GM23248 (cell line): ENCODE data around the gene CEP112. TPM values are rescaled to one million over a fixed set of nuclear protein-coding genes. Genes with fewer than 3 reads are reported as not detected.

ENCODE experiments used
- DNase-seq: peaks from one replicate; pipeline ENCODE4 v3.0.0-alpha.2; 2015
- H2AFZ ChIP-seq: fragments of 200-600 bp; sonication (generic); 2 replicates; pipeline ENCODE4 v1.6.1; 2016; ENCODE audit warnings: antibody characterized with exemption
- H3F3A ChIP-seq: fragments of 200-600 bp; sonication (generic); 2 replicates; pipeline ENCODE4 v1.6.1; 2016; ENCODE audit warnings: mild to moderate bottlenecking, antibody characterized with exemption, mixed run types; ENCODE audit not compliant: insufficient read depth
- H3K27ac ChIP-seq: fragments of 200-600 bp; sonication (generic); 2 replicates; pipeline ENCODE4 v1.5.1; 2016; ENCODE audit warnings: mild to moderate bottlenecking
- H3K27me3 ChIP-seq: fragments of 200-600 bp; sonication (generic); replicated peaks from 2 replicates; pipeline ENCODE4 v1.6.1; 2016; ENCODE audit warnings: mild to moderate bottlenecking; ENCODE audit not compliant: insufficient read depth
- H3K36me3 ChIP-seq: fragments of 200-600 bp; sonication (generic); 2 replicates; pipeline ENCODE4 v1.6.1; 2016; ENCODE audit warnings: low read depth, mild to moderate bottlenecking
- H3K4me1 ChIP-seq: fragments of 200-600 bp; sonication (generic); 2 replicates; pipeline ENCODE4 v1.6.1; 2016; ENCODE audit warnings: mild to moderate bottlenecking; ENCODE audit not compliant: insufficient read depth
- H3K4me2 ChIP-seq: fragments of 200-600 bp; sonication (generic); one replicate; pipeline ENCODE4 v1.6.1; 2016; ENCODE audit warnings: mild to moderate bottlenecking; ENCODE audit not compliant: unreplicated experiment
- H3K4me3 ChIP-seq: fragments of 200-600 bp; sonication (generic); 2 replicates; pipeline ENCODE4 v1.5.1; 2016; ENCODE audit warnings: mild to moderate bottlenecking
- H3K79me2 ChIP-seq: fragments of 200-600 bp; sonication (generic); 2 replicates; pipeline ENCODE4 v1.6.1; 2016; ENCODE audit warnings: mild to moderate bottlenecking; ENCODE audit not compliant: insufficient read depth
- H3K9ac ChIP-seq: fragments of 200-600 bp; sonication (generic); 2 replicates; pipeline ENCODE4 v1.6.1; 2016; ENCODE audit warnings: mild to moderate bottlenecking
- H3K9me2 ChIP-seq: fragments of 200-600 bp; sonication (generic); 2 replicates; pipeline ENCODE4 v1.6.1; 2016; ENCODE audit warnings: mixed run types, mild to moderate bottlenecking, moderate library complexity; ENCODE audit not compliant: insufficient read depth
- H3K9me3 ChIP-seq: fragments of 200-600 bp; sonication (generic); one replicate; pipeline ENCODE4 v1.6.1; 2017; ENCODE audit warnings: low read depth
- H4K20me1 ChIP-seq: fragments of 200-600 bp; sonication (generic); 2 replicates; pipeline ENCODE4 v1.6.0; 2016; ENCODE audit not compliant: insufficient read depth
- EZH2 ChIP-seq: fragments of 200-600 bp; sonication (generic); IDR thresholded peaks from 2 replicates; pipeline ENCODE4 v1.6.1; 2018; ENCODE audit warnings: antibody characterized with exemption, mild to moderate bottlenecking; ENCODE audit not compliant: insufficient read depth, poor library complexity, severe bottlenecking
- EZH2phosphoT487 ChIP-seq: fragments of 200-600 bp; sonication (generic); IDR thresholded peaks from 2 replicates; pipeline ENCODE4 v1.6.1; 2018; ENCODE audit warnings: antibody characterized with exemption, moderate library complexity, mild to moderate bottlenecking, low read depth; ENCODE audit not compliant: insufficient read depth
- WGBS, 2 experiments: methylation state at CpG; one replicate each; pipeline ENCODE4 v1.1.6; 2015 to 2017; ENCODE audit warnings: low lambda C conversion rate in 2 of 2, low coverage in 1 of 2; ENCODE audit errors: missing lambda C conversion rate in 2 of 2; 5-methylcytosine and 5-hydroxymethylcytosine counted together
- in situ Hi-C: fragments of 300-500 bp; cut with MboI; formaldehyde crosslinking; loops from 2 replicates; pipeline ENCODE4 v1.15.0; 2020
- polyA plus RNA-seq: library from polyadenylated mRNA; unstranded; fragments of >200 nt; fragmentation: Nextera tagmentation; extraction: Ambion mirVana; gene quantifications from 2 replicates; pipeline ENCODE4 v1.2.1, GENCODE V29; 2016
- total RNA-seq: library from RNA; depleted of rRNA; stranded (reverse); fragments of >200 nt; shearing (Covaris generic); gene quantifications from 2 replicates; pipeline ENCODE4 v1.2.3, GENCODE V29; 2014

Gene CEP112
- total and polyA plus RNA-seq, 2 experiments from 2014 or later: 8.1 to 14.8 TPM

DNA sequence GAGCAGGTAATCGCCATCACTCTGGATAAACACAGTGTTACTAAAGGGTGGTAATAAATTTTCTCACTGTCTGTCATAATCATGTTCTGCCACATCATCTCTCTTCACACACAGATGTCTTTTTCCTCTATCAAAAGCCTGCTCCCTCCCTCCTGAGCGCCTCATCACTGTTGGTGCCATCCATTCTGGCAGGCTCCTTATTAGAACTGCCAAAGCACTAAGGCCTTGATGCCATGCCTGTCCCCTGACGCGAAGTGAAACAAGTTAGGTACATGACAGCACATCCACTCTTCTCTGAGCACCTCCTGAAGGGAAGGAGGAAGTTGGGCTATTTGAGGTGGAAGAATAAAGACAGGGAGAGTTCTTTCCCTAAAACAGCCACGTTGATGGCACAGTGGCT, 592.3 kb downstream of the CEP112 start:
- in situ Hi-C loops: no loop called here
- Histone ChIP-seq H3K79me2 (no peaks in the 10 kb centered on the region), H3K4me1 (peaks cover 3% of the 10 kb centered on the region), H3K9me3 (no peaks in the 10 kb centered on the region), H3K36me3 (no peaks in the 10 kb centered on the region), H2AFZ (no peak overlapping the region), H3K9me2 (no peaks in the 10 kb centered on the region), H3K4me2 (no peak overlapping the region), H3K27me3 (no peaks in the 10 kb centered on the region), H4K20me1 (no peaks in the 10 kb centered on the region), H3K9ac (no peak overlapping the region), H3K4me3 (no peak overlapping the region), H3K27ac (no peak overlapping the region), H3F3A (peaks cover 7% of the 10 kb centered on the region; the same call in 1 of the 2 replicates)
- no peak for DNase-seq
- 76 to 77% methylated on average over 5 of the region's 5 CpGs for WGBS, 2 experiments
- TF ChIP-seq EZH2: no peak
- TF ChIP-seq EZH2phosphoT487: no peak

DNA sequence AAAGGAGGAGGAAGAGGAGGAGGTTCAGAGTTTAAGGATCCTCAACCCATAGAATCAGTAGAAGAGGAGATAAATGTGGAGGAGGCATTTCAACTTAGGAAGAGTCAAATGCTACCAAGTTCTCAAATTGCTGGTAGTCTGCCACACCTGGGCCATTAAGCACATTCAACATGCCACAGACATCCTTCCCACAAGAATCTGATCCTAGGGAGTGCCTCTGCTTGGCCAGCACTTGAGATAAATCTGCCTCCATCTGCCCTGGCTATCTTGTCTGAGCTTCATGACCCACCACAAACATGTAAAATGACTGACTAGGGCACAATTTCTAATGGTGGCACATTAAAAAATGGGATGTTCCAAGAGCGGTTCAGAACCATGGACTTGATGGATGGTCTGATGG, 593.2 kb downstream of the CEP112 start:
- TF ChIP-seq EZH2phosphoT487: no peak
- no peak for TF ChIP-seq EZH2

GRCh38 chr17:65595071-65595656, 596.8 kb downstream of the CEP112 start:
- 48 to 53% methylated on average over 4 of the region's 4 CpGs for WGBS, 2 experiments
- no peak overlapping the region for H3K4me3 ChIP-seq
- H4K20me1 ChIP-seq: no peaks in the 10 kb centered on the region
- H3K4me2 ChIP-seq: peak overlapping the region; percentile 69
- in situ Hi-C loops: no loop called here
- H3K9me2 ChIP-seq: no peaks in the 10 kb centered on the region
- H3K27ac ChIP-seq: no peak overlapping the region
- H3K27me3 ChIP-seq: no peaks in the 10 kb centered on the region
- peaks cover 8% of the 10 kb centered on the region; the same call in 1 of the 2 replicates for H3F3A ChIP-seq
- H3K79me2 ChIP-seq: no peaks in the 10 kb centered on the region
- H3K9me3 ChIP-seq: no peaks in the 10 kb centered on the region
- TF ChIP-seq EZH2 (no peak), EZH2phosphoT487 (no peak)
- DNase-seq: no peak
- no peak overlapping the region; the same call in 1 of the 2 replicates for H2AFZ ChIP-seq
- no peak overlapping the region for H3K9ac ChIP-seq
- H3K36me3 ChIP-seq: no peaks in the 10 kb centered on the region
- H3K4me1 ChIP-seq: peaks cover 7% of the 10 kb centered on the region

More for the DNA sequence above, 593.2 kb downstream of the CEP112 start:
- Histone ChIP-seq H3K4me3 (no peak overlapping the region), H3K79me2 (no peaks in the 10 kb centered on the region), H3K36me3 (no peaks in the 10 kb centered on the region), H3K4me2 (no peak overlapping the region), H3K27ac (no peak overlapping the region), H3F3A (peaks cover 8% of the 10 kb centered on the region; the same call in 1 of the 2 replicates), H3K9ac (no peak overlapping the region), H2AFZ (no peak overlapping the region), H3K9me2 (no peaks in the 10 kb centered on the region), H3K4me1 (peaks cover 7% of the 10 kb centered on the region), H3K27me3 (no peaks in the 10 kb centered on the region), H3K9me3 (no peaks in the 10 kb centered on the region), H4K20me1 (no peaks in the 10 kb centered on the region)
- no peak for DNase-seq
- WGBS, 2 experiments: 91 to 94% methylated on average over 1 of the region's 1 CpG
- in situ Hi-C loops: no loop called here

- 2 to 3% methylated on average over 18 of the region's 18 CpGs for WGBS, 2 experiments
- peaks cover 7% of the 10 kb centered on the region for H3K4me1 ChIP-seq
- peak; percentile 65 for DNase-seq
- H3K4me3 ChIP-seq: peak overlapping the region; percentile 61
- peak overlapping the region; percentile 77 for H2AFZ ChIP-seq
- H3K9me3 ChIP-seq: no peaks in the 10 kb centered on the region
- H3K9ac ChIP-seq: peak overlapping the region; percentile 12
- H4K20me1 ChIP-seq: no peaks in the 10 kb centered on the region
- TF ChIP-seq EZH2phosphoT487: no peak
- TF ChIP-seq EZH2: no peak
- peak overlapping the region; percentile 69 for H3K4me2 ChIP-seq
- peaks cover 8% of the 10 kb centered on the region; the same call in 1 of the 2 replicates for H3F3A ChIP-seq
- H3K36me3 ChIP-seq: no peaks in the 10 kb centered on the region
- H3K79me2 ChIP-seq: no peaks in the 10 kb centered on the region
- no peaks in the 10 kb centered on the region for H3K9me2 ChIP-seq
- H3K27ac ChIP-seq: no peak overlapping the region
- H3K27me3 ChIP-seq: no peaks in the 10 kb centered on the region
- in situ Hi-C loops: no loop called here
These were observed 597.8 kb downstream of the CEP112 start for GRCh38 chr17:65593855-65594845.
